Fibroblast of peridontal ligament (primary cell): ENCODE measurements around the gene GARIN5B.

Experiments
- DNase-seq: peaks from one replicate; pipeline ENCODE4 v3.0.0-alpha.2; 2010; ENCODE audit errors: extremely low read depth

GARIN5B gene

DNA sequence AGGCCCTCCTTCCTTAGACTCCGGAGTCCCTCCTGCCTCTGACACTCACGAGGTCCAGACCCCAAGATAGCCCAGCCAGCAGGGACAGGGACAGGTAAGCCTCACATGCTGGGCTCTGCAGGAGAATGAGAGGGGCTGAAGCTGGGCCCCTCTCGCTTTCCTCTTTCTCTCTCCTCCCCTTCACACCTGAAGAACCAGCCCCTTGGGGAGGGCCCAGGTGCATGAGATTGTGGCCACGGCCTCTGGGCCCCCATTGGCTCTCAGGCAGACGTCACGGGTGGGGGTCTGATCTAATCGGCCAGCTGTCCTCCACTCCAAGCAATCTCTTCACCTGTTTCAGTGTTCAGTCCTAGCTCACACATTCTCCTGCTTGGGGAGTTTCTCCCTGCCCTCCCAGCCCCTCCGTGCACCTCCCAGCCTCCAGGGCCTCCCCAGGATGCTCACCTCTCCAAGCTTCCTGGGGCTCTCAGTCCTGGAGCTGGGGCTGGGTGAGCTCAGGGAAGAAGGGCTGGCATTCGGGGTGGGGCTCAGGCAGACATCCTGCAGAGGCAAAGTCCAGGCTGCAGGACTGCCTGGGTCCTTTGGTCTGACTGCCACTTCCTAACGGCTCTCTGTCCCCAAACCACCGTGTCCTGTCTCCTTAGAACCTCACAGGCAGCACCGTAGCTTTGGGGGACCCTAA is 40.7 kb downstream of the GARIN5B start:
- no peak for DNase-seq

DNA sequence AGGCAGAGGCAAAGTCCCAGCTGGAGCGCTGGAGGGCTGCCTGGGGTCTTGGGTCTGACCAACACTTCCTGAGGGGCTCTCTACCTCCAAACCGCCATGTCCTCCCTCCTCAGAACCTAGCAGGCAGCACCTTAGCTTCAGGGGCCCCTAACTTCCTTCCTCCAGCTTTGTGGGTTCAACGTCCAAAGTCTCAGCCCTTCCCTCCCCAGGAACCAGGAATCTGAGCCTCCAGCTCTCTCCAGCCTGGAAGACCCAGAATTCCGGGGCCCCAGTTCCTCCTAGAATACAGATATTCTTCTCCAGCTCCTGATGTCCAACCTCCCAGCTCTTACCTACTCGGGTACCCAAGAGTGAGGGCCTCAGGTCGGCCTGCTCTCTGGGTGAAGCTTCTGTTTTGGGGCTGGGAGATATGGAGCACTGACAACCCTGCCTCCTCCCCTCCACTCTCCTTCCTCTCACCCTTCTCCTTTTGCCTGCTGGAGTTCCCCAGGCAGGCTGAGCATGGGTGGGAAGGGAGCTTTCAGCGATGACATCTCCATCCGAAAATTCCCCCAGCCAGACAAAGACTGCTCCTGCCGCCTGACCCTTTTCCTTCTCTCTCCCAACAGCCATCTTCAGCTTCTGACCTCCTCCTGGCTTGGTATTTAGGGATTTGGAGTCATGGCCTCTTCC is 41.5 kb downstream of the GARIN5B start:
- DNase-seq: no peak

DNA sequence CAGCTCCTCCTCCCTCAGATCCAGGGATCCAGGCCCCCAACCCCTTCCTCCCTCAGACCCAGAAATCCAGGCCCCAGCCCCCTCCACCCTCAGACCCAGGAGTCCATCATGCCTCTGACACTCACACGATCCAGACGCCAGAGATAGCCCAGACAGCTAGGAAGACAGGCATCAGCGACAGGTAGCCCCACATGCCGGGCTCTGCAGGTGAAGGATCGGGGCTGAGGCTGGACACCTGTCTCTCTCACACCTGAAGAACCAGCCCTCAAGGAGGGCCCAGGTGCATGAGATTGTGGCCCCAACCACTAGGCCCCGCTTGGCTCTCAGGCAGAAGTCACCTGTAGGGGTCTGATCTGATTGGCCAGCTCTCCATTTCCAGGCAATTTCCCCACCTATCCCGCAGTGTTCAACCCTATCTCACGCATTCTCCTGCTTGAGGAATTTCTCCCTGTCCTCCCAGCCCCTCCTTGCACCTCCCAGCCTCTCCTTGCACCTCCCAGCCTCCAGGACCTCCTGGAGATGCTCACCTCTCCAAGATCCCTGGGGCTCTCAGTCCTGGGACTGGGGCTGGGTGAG is 42.1 kb downstream of the GARIN5B start:
- DNase-seq: no peak

DNA sequence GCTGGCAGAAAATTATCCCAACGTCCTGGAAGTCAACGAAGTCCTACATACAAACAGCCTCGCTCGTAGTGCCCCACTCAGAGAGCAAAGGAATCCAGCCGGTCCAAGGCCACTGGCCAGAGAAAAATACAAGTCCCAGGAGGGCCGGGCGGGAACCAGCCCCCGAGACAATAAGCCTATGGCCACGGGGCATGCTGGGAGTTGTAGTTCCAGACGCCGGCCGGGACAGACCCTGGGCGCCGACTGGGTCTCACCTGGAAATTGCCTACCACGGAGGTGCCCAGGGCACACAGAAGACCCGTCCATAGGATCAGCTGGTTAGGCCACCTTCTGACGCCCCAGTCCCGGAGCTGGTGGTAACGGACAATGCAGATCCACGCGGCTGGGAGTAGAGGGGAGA is 43.3 kb downstream of the GARIN5B start:
- DNase-seq: peak; percentile 38

DNA sequence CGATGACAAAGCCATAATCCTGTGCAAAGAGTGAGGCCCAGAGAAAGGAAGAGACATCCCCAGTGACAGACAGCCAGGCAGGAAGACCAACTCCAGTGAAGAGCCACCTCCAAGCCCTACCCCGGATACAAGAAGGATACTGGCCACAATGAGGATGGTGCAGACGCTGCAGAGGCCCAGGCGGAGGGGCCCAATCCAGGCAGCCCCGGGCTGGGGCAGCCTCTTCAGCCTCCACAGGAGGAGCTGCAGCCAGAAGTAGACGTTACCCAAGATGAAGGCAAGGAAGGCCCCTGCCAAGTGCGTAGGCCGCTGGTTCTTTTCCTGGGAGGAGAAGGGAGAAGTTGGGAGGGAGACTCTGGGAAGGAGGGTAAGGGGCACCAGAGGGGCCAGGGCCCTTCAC is 46.4 kb downstream of the GARIN5B start:
- no peak for DNase-seq

DNA sequence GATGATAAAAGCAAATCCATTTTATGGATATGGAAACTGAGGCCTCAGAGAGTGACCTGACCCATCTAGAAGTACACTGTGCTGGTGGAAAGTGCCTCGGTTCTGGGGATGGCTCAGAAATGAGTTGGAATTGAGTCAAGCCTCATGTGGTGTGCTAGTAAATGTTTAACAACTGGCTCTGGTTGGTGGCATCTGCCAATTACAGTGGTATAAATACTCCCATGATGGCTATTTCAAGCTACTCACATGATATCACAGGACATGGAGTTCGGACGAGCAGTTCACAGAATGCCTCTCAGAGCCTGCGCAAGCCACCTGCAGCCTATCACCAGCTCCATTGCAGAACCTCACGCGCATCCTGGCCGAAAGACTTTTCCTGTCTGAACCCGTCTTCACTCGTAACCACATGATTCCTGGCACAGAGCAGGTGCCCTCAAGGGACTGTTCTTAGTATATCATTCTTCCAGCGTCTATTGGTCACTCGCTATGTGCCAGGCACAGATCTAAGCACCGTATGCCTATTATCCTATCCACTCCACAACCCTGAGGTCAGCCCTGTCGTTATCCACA is 47.0 kb downstream of the GARIN5B start:
- DNase-seq: no peak

DNA sequence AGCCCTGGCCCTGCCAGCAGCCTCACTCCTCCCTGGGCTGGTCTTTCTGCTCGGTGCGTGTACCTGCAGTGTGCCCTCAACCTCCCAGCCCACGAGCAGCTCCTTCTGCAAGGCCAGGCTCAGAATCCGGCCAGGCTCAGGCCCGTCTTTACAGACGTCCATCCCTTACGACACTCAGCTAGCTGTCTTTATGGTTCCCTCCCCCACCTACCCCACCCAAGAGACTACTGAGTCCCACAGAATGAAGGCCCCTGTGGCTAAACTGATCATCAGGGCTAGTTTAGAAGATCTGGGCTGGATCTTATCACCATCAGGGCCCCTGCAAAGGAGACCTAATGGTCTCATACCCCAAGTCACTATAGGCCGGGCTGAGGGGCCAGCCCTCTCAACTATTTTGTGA is 48.7 kb downstream of the GARIN5B start:
- DNase-seq: no peak

DNA sequence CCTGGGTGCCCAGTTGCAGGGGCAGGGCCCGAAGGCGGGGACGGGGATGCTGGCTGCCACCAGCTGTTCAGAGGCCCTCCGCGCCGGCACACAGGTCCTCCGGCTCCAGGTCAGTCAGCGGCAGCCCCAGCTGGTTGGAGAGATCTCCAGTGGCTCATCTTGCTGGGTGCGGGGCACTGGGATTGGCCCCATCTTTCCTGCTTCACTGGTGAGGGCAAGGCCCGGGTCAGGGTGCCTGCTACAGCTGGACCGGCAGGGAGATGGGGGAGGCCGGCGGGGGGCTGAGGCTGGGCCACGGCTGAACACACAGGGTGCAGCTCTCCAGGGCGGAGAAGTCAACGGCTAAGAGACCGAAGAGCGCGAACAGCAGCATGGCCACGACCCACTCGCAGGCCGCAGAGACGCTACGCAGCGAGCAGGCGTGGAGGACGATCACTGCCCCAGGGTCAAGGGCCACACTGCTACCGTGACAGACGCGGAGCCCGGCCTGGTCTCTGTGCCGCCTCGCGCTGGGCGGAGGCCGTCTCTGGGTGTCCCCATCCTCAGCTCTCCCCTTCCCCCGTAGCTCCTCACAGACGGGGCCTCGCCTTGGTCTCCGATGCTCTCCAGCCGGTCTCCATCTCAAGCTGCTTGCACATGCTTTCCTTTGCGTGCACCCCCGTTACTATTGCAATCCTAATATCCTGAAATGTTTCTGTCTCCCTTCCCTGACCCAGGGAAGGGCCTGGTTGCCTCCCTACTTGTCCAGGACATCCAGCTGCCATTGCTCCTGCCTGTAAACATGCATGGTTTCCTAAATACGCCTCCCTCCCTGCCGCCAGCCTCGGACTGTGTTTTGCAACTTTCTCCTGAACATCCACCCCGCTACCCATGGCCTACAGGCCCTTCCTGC is 50.2 kb downstream of the GARIN5B start:
- no peak for DNase-seq

DNA sequence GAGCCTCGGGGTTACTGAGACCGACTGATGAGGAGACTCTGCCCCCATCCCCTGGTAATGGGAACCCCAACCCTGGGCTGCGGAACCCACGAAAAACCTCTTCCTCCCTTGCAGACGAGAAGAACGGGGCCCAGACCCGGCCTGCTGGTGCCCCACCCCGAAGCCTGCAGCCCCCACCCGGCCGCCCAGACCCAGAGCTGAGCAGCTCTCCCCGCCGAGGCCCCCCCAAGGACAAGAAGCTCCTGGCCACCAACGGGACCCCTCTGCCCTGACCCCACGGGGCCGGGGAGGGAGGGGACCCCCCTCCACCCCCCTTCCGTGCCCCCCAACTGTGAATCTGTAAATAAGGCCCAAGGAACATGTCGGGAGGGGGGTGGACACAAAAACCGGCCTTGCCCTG is 51.3 kb downstream of the GARIN5B start:
- DNase-seq: no peak

DNA sequence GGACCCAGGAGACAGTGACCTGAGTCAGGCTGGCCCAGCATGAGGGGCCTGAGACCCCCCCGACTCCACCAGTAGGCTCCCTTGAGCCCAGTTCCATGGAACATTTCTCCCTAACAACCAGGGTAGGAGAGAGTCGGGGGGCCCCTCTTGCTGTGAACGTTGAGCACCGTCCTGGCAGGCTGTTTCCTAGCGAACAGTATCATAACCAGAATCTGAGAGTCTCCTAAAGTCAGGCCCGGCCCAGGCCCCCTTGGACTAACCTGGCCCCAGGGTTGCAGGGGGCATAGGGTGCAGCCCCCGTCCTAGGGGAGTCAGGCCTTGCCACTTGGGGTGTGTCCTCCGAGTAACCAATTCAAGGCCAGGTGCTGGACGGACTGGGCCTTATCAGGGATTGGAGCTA is 51.7 kb downstream of the GARIN5B start:
- DNase-seq: no peak

DNA sequence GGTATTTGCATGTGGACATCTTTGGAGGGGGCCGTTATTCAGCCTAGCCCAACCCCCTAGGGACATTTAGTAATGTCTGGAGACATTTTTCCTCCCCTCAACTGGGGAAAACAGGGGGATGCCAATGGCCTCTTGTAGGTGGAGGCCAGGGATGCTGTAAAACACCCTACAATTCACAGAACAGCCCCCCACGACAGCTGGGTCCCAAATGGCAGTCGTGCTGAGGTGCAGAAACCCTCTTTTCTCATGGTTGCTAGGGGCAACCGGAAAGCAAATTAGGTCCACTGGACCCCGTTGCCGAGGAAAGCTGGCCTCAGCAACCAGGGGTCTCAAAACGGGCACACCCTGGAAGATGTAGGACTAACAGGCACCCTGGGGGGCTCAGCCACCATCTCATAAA is 52.6 kb downstream of the GARIN5B start:
- no peak for DNase-seq

DNA sequence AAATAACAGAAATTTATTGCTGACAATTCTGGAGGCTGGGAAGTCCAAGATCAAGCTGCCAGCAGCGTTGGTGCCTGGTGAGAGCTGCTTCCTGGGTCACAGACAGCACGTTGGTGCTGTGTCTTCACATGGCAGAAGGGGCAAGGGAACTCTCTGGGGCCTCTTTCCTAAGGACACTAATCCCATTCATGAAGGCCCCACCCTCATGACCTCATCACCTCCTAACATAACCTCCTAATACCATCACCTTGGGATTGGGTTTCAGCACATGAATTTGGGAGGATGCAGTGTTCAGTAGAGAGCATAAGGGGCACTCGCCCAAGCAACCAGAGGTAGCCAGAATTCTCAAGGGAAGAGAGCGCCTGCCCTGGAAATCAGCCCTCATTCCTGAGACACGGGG is 53.6 kb downstream of the GARIN5B start:
- no peak for DNase-seq

DNA sequence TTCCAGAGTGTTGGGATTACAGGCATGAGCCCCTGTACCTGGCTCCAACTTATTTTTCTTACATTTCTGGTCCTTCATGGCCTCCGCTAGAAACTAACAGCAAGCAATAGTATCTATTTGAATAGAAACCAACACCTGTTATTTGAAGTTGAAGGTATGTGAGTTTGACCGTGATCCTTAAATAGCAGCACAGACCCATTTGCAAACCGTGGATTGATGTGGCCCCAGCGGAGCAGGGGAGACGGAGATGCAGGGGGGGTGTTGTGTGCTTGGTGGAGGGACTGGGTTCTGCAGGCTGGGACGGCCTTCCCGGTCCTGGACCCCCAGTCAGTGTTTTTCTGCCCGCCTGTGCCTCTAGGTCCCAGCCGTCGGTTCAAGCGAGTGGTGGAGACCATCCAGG is 54.8 kb downstream of the GARIN5B start:
- DNase-seq: no peak

DNA sequence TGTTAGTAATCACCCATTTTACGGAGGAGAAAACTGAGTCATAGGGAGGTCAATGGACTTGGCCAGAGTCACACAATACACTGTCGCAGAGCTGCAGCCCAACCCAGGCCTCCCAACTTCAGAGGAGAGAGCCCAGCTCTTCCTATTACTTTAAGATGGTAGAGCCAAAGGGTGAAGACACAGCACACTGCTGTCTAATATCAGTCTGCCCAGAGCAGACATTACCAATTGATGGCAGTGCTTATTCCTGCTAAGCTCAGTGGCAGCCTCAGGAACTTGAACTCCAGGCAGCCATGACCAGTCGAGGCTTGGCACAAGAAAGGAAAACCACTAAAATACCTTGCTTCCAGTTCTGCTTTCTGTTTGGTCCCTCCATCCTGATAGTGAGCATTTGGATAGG is 56.3 kb downstream of the GARIN5B start:
- DNase-seq: no peak

DNA sequence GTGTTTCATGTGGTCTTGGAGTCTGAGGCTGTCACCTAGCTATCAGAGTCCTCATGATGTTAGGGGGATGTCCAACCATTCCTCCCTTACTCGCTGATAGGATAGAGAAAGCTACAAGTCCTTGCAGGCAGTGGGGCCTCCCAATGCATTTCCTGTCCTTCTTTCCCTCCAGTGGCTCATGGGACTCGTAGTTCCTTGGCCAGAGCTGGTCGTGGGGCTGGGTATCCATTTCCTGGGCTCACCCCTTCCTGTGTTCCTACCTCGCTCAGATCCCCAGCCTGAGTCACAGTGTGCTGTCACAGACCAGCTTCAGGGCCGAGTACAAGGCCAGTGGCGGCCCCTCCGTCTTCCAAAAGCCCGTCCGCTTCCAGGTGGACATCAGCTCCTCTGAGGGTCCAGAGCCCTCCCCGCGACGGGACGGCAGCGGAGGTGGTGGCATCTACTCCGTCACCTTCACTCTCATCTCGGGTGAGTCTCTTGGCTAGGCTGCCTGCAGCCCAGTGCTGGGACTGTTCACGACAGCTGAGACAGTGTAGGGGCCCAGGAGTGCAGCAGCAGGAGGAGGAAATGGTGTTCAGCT is 57.0 kb downstream of the GARIN5B start:
- DNase-seq: no peak

DNA sequence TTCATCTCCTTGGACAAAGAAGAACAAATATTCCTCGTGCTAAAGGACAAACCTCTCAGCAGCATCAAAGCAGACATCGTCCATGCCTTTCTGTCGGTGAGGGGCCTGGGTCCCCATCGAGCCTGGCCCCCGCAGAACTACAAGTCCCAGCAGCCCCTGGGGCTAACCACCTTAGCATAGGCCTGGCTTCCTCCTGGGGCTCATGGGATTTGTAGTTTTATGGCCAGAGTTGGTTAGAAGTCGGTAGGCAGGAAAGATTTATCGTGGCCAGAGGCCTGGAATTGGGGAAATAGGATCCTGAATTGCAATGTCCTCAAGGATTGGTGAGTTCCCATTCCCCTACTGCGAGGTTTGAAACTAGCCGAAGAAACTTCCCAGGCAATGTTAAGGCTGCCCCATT is 57.6 kb downstream of the GARIN5B start:
- peak; percentile 11 for DNase-seq

DNA sequence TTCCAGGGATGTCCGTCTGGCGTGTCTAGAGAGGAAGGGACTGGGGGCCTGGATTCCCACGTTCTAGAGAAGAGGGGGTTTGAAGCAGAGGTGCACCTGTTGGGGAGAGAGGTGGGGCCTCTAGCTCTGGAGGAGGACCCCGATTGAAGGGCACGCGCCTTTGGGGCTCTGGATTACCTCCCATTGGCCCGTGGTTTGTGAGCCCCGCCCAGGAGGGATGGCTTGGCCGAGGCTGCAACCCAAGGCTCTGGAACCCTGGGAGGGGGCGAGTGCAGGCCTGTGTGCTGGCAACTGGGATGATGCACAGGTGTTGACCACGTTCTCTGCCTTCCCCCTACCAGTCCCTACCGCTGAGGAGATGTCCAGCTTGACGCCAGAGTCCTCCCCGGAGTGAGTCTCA is 58.1 kb downstream of the GARIN5B start:
- DNase-seq: no peak
